ACC112 (cell line): ENCODE data around the gene ELL.
A peak's percentile ranks its signal among the peaks of the same experiment; 100 is the strongest.
"Not testable (repeated sequence)": the region's sequence is repeated elsewhere in the genome, so short reads cannot be mapped to it uniquely, and the experiment has no call there.

Source experiments
- H2AFZ ChIP-seq: fragments of 200-600 bp; sonication (generic); one replicate; pipeline ENCODE4 v1.6.0; 2017; ENCODE audit warnings: antibody characterized with exemption, low read length; ENCODE audit not compliant: unreplicated experiment
- H3K27ac ChIP-seq: fragments of 200-600 bp; sonication (generic); 2 replicates; pipeline ENCODE4 v1.5.1; 2014; ENCODE audit warnings: low read depth, mild to moderate bottlenecking, antibody characterized with exemption, low read length, moderate library complexity
- H3K27me3 ChIP-seq: fragments of 200-600 bp; sonication (generic); 2 replicates; pipeline ENCODE4 v1.6.1; 2014; ENCODE audit warnings: mild to moderate bottlenecking, antibody characterized with exemption, low read length, moderate library complexity, mixed read lengths; ENCODE audit not compliant: insufficient read depth
- H3K36me3 ChIP-seq: fragments of 200-600 bp; sonication (generic); 2 replicates; pipeline ENCODE4 v1.6.1; 2016; ENCODE audit warnings: mild to moderate bottlenecking, antibody characterized with exemption, low read length, moderate library complexity, mixed read lengths; ENCODE audit not compliant: insufficient read depth
- H3K4me1 ChIP-seq: fragments of 200-600 bp; sonication (generic); one replicate; pipeline ENCODE4 v1.6.1; 2016; ENCODE audit warnings: low read length, mixed read lengths; ENCODE audit not compliant: insufficient read depth, unreplicated experiment, control insufficient read depth
- H3K4me3 ChIP-seq: fragments of 200-600 bp; sonication (generic); 2 replicates; pipeline ENCODE4 v1.5.1; 2014; ENCODE audit warnings: mild to moderate bottlenecking, low read depth, low read length
- H3K79me2 ChIP-seq: fragments of 200-600 bp; sonication (generic); one replicate; pipeline ENCODE4 v1.6.0; 2016; ENCODE audit warnings: low read length; ENCODE audit not compliant: control insufficient read depth, unreplicated experiment, insufficient read depth

The ELL gene

DNA sequence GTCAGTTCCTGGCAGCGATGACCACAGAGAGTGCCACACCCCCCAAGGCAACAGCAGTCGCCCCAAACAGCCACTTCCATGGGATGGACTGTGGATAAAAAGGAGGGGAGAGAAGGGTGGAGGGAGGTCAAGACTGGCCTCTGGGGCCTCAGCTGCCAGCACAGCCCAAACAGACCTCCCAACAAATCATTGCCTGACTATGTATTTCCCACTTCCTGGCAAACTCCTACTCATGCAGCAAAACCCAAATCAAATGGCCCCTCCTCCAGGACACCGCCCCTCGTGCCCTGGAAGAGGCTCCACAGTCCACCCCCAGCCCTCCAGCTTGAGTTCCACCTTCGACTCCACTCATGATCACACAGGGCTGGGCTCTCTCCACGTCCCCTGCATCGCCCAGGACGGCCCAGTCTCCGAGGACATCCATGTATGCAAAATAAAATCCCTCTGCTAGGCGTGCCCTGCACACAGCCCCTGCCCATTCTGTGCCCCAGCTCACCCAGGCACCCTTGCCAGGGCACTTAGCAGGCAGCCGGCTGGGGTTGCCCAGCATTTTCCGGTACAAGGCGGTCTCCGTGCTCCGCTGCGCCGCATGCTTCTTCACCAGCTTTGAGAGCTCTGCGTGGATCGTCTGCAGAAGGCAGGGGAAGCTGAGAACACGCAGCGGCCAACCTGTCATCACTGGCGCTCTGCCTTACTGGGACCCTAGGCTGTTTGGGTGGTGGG lies 10.5 kb upstream of the ELL start:
- Histone ChIP-seq H2AFZ (no peak overlapping the region), H3K4me1 (no peaks in the 10 kb centered on the region), H3K79me2 (no peaks in the 10 kb centered on the region), H3K36me3 (peaks cover 4% of the 10 kb centered on the region; the same call in 1 of the 2 replicates), H3K27me3 (no peaks in the 10 kb centered on the region), H3K4me3 (no peak overlapping the region), H3K27ac (no peak overlapping the region)

DNA sequence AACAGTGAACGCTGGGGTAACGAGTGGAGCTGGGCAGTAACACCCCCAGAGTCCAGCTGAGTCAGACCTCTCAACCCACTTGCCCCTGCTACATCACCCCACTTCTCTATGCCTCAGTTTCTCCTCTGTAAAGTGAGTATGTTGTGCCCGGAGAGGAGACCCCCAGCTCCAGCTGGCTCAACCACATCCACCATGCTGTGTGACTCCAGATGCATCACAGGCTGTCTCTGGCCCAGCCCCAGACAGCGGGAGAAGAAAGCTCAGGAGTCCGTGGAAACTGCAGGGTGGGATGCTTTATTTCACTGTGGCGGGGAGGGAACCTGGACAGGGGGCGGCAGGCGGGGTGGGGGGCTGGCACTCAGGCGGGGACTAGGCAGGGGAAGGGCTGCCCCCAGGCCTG lies 9.6 kb upstream of the ELL start:
- Histone ChIP-seq H3K27me3 (no peaks in the 10 kb centered on the region), H3K36me3 (peaks cover 4% of the 10 kb centered on the region; the same call in 1 of the 2 replicates), H2AFZ (no peak overlapping the region), H3K79me2 (no peaks in the 10 kb centered on the region), H3K4me3 (no peak overlapping the region), H3K4me1 (no peaks in the 10 kb centered on the region), H3K27ac (no peak overlapping the region)

DNA sequence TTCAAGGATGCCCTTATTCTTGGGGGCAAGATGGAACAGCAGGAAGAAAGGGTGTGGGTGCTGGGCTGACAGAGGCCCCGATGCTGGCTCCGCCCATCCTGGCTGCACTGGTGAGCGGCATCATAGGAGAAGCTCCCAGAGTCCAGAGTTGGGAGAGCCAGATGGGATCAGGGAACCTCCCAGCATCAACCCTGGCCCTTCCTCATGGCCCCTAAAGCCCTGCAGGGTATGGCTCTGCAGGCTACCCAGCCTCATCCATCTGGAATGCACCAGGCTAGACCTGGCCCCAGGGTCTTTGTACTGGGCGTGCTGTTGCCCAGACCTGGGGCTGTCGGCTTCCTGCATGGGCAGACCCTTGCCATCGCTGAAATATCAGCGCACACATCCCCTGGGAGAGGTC lies 7.9 kb upstream of the ELL start:
- Histone ChIP-seq H3K36me3 (no peaks in the 10 kb centered on the region), H3K4me3 (no peak overlapping the region), H3K27ac (no peak overlapping the region), H2AFZ (no peak overlapping the region), H3K27me3 (no peaks in the 10 kb centered on the region), H3K4me1 (no peaks in the 10 kb centered on the region), H3K79me2 (no peaks in the 10 kb centered on the region)

DNA sequence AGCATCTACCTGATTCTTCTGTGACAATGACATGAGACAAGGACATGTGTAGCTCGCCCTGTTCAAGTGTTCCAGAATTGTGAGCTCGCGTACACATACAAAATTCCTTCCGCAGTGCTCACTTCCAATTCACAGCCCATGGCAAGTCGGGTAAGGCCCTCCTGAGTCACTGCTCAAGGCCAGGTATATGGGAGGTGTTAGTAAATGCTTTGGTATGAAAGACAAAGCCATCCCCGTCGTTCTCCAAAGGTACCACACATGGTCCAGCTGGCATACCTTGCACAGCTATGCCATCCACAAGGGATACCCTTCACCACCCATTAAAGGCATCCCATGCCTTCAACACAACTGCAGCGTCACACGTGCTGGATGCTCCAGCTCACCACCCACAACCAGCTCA lies 4.4 kb upstream of the ELL start:
- Histone ChIP-seq H3K79me2 (peaks cover 6% of the 10 kb centered on the region), H3K4me3 (no peak overlapping the region), H2AFZ (no peak overlapping the region)

DNA sequence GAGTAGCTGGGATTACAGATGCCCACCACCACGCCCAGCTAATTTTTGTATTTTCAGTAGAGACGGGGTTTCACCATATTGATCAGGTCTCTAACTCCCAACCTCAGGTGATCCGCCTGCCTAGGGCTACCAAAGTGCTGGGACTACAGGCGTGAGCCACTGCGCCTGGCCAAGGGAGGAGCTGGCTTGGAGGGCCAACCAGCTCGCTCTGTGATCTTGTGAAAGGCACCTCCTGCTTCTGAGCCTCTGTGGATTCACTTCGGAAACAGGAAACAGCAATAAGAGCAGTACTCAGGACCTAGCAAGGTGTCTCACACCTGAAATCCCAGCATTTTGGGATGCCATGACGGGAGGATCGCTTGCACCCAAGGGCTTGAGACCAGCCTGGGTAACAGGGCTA lies 2.0 kb upstream of the ELL start:
- H3K36me3 ChIP-seq = no peaks in the 10 kb centered on the region
- H3K79me2 ChIP-seq = peaks cover 30% of the 10 kb centered on the region
- no peak overlapping the region for H2AFZ ChIP-seq
- no peak overlapping the region for H3K27ac ChIP-seq
- no peak overlapping the region for H3K4me3 ChIP-seq
- no peaks in the 10 kb centered on the region for H3K27me3 ChIP-seq
- peaks cover 6% of the 10 kb centered on the region for H3K4me1 ChIP-seq

More for the DNA sequence above, 4.4 kb upstream of the ELL start:
- no peaks in the 10 kb centered on the region for H3K27me3 ChIP-seq
- no peak overlapping the region for H3K27ac ChIP-seq
- H3K4me1 ChIP-seq = no peaks in the 10 kb centered on the region
- no peaks in the 10 kb centered on the region for H3K36me3 ChIP-seq

DNA sequence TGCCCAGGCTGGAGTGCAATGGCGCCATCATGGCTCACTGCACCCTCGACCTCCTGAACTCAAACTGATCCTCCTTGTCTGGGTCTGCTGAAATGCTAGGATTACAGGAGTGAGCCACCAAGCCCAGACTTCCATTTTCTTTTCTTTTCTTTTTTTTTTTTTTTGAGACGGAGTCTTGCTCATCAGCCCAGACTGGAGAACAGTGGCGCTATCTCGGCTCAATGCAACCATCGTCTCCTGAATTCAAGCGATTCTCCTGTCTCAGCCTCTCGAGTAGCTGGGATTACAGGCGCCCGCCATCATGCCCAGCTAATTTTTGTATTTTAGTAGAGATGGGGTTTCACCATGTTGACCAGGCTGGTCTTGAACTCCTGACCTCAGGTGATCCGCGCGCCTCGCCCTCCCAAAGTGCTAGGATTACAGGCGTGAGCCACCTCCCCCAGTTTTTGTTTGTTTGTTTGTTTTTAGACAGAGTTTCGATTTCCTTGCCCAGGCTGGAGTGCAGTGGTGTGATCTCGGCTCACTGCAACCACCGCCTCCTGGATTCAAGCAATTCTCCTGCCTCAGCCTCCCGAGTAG lies 1.1 kb upstream of the ELL start:
- not testable (repeated sequence) for H2AFZ ChIP-seq, H3K36me3 ChIP-seq, H3K4me1 ChIP-seq, H3K27ac ChIP-seq, H3K27me3 ChIP-seq
- H3K4me3 ChIP-seq = peak overlapping the region; percentile 71
- H3K79me2 ChIP-seq = peaks cover 39% of the 10 kb centered on the region

DNA sequence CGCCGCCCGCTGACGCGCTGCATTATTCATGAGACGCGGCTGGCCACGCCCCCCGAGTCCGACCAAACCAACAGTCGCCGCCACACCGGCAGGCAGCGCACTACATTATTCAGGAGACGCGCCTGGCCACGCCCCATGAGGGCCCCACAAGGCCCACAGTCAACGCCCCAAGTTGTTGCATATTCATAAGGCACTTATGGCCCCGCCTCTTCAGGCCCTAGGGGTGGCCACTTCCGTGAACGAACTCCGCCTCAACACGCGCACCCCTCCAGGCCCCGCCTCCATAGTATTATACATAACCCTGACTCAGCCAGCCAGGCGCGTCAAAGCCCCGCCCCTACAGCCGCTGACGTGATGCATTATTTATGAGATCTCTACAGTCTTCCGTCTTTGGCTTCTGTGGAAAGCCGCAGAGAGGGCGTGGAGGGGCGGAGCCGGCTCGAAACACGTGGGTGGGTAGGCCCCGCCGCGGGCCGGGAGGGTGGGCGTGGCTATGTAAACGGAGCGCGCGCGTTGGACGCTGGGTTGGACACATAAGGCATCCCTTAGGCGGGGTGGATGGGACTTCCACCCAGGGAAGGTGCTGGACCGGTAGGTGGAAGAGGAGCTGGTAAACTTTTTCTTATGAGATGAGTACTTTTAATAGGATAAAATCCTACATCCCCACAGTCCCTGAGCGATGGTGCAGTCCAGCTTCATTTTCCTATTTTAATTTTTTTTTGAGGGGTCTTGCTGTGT lies 423 bp upstream of the ELL start:
- peaks cover 6% of the 10 kb centered on the region for H3K4me1 ChIP-seq
- H3K27me3 ChIP-seq = no peaks in the 10 kb centered on the region
- no peak overlapping the region for H2AFZ ChIP-seq
- H3K36me3 ChIP-seq = no peaks in the 10 kb centered on the region
- peak overlapping the region; percentile 96 for H3K27ac ChIP-seq
- H3K79me2 ChIP-seq = peaks cover 44% of the 10 kb centered on the region
- H3K4me3 ChIP-seq = peak overlapping the region; percentile 88

DNA sequence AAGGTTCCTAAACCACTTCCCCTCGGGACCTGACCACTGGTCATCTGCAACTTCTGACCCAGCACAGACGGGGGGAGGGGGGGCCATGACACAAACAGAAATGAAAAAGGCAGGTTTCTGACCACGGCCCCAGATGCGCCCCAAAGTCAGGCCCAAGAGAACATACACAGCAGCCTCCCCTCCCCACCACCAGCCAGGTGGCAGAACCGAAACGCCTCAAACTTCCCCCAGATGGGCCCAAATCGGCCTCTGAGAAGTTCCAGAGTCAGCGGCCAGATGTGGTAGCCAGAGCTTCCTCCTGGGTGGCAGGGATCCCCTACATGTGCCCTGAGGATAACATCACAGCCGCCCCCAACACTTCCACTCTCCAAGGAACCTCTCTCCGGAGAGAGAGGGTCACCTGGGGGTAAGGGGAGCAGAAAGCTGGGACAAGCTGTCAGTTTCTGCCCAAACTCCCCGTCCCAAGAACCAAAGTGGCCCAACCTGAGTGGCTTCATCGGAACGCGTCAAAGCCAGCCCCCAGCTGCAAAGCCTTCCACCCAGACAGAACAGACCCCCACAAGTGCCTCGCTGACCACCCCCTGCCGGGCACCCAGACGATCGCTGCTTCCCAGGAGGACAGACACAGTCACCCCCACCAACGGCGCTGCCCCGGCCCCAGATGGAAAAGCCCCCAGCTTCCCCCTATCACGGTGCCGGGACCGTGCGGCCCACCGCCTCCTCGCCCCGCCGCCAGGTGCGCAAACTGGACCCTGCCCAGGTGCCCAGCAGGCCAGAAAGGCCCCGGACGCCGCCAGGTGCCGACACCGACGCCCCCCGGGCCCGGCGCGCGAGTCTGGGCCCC lies 800 bp downstream of the ELL start:
- H3K4me1 ChIP-seq = peaks cover 11% of the 10 kb centered on the region
- H2AFZ ChIP-seq = no peak overlapping the region
- H3K4me3 ChIP-seq = peak overlapping the region; percentile 88
- H3K36me3 ChIP-seq = no peaks in the 10 kb centered on the region
- peak overlapping the region; percentile 96 for H3K27ac ChIP-seq
- peaks cover 55% of the 10 kb centered on the region for H3K79me2 ChIP-seq
- no peaks in the 10 kb centered on the region for H3K27me3 ChIP-seq

DNA sequence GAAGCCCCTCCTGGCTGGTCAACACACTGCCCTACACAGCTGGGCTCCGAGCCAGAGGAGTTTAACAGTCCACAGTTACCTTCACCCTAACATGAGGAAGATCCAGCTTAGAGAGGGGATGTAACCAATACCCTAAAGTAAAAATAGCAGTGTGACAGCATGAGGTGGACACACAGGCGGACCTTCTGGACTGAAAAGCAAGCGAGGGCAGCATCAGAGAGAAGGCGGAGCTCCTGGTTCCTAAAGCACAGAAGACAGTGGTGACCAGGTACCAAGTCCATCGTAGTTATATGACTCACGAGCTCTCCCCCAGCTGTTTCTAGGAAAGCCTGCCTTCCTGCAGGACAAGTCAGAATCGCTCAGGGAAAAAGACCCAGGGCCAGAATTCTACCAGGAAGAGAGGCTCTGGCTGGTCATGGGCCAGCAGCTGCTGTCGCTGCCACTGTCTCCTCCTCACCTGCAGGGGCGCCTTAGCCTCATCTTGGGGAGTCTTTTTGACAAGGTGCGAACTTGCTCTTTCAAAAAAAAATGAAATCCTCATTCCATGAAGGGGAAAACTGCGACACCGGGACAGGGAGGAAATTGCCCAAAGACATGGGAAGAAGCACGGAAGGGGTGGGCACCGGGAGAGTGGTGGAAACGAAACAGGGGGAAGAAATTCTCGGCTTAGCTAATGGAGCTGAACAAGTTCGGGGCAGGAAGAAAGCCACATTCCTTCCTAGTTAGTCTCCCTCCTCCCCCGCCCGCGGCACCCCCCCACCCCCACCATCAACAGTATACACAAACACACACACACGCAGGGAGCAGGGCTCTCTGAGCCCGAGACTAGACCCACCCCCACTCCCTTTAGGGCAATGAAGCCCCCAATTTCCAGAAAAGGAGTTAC lies 1.7 kb downstream of the ELL start:
- Histone ChIP-seq H3K79me2 (peaks cover 64% of the 10 kb centered on the region), H3K36me3 (no peaks in the 10 kb centered on the region), H3K27ac (peak overlapping the region; percentile 96), H3K27me3 (no peaks in the 10 kb centered on the region), H3K4me3 (peak overlapping the region; percentile 88), H2AFZ (peak overlapping the region; percentile 12), H3K4me1 (peaks cover 20% of the 10 kb centered on the region)

DNA sequence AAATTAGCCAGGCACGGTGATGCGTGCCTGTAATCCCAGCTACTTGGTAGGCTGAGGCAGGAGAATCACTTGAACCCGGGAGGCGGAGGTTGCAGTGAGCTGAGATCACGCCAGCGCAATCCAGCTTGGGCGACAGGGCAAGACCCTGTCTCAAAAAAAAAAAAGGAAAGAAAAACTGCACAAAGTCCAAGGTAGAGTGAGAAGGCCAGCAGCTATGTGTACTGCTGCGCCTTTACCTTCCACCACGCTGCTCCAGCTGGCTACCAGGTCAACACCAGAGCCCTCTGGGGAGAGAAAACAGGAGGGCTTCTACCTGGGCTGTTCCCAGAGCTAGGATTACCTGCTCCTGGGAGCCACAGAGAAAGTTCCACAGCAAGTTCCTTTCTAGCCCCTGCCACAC lies 3.2 kb downstream of the ELL start:
- no peak overlapping the region for H3K27ac ChIP-seq

More for the DNA sequence above, 3.2 kb downstream of the ELL start:
- no peaks in the 10 kb centered on the region for H3K36me3 ChIP-seq
- H3K79me2 ChIP-seq = peaks cover 77% of the 10 kb centered on the region
- no peak overlapping the region for H3K4me3 ChIP-seq
- peaks cover 27% of the 10 kb centered on the region for H3K4me1 ChIP-seq
- no peak overlapping the region for H2AFZ ChIP-seq
- H3K27me3 ChIP-seq = no peaks in the 10 kb centered on the region
